Tibial artery (tissue), 4 donors: ENCODE results near the gene KRTAP10-2.

Source experiments
- DNase-seq, 2 donors: peaks; one replicate each; pipeline ENCODE4 v3.0.0-alpha.2; 2019
- H3K27ac ChIP-seq, 2 donors: fragments of 200-600 bp; sonication (generic) in 1 of 2; 1 replicate in 1 of 2; 2 replicates in 1 of 2; pipeline ENCODE4 v1.5.1; 2018 to 2019; ENCODE audit warnings: mild to moderate bottlenecking in 1 of 2
- H3K27me3 ChIP-seq, 2 donors: fragments of 200-600 bp; sonication (generic) in 1 of 2; one replicate each; pipeline versions ENCODE4 v1.5.1 to v1.6.0; 2016 to 2019
- H3K36me3 ChIP-seq, 3 donors: fragments of 200-600 bp; sonication (generic) in 2 of 3; one replicate each; pipeline ENCODE4 v1.5.1; 2016 to 2019; ENCODE audit warnings: mild to moderate bottlenecking in 2 of 3
- H3K4me1 ChIP-seq, 4 donors: fragments of 200-600 bp; sonication (generic) in 2 of 4; 1 replicate in 3 of 4; 2 replicates in 1 of 4; pipeline ENCODE4 v1.5.1; 2016 to 2019
- H3K4me3 ChIP-seq, 2 donors: fragments of 200-600 bp; sonication (generic) in 1 of 2; 1 replicate in 1 of 2; 2 replicates in 1 of 2; pipeline ENCODE4 v1.5.1; 2018 to 2019; ENCODE audit warnings: mild to moderate bottlenecking in 2 of 2
- H3K9me3 ChIP-seq, 3 donors: fragments of 200-600 bp; sonication (generic) in 1 of 3; one replicate each; pipeline ENCODE4 v1.5.1; 2016 to 2019
- intact Hi-C: fragments of 100-400 bp; cut with DNase I; formaldehyde crosslinking; loops from one replicate; pipeline ENCODE4 v1.15.0; 2023; ENCODE audit warnings: low total_unique reads
- TF ChIP-seq, protein P1 (sequence below), 2 experiments: fragments of 200-600 bp in 1 of 2; fragments of 450-650 bp in 1 of 2; IDR thresholded peaks; one replicate each; pipeline ENCODE4 v1.5.1; 2017 to 2019; ENCODE audit warnings: antibody characterized with exemption in 2 of 2, mild to moderate bottlenecking in 1 of 2, moderate library complexity in 1 of 2

Gene KRTAP10-2

DNA sequence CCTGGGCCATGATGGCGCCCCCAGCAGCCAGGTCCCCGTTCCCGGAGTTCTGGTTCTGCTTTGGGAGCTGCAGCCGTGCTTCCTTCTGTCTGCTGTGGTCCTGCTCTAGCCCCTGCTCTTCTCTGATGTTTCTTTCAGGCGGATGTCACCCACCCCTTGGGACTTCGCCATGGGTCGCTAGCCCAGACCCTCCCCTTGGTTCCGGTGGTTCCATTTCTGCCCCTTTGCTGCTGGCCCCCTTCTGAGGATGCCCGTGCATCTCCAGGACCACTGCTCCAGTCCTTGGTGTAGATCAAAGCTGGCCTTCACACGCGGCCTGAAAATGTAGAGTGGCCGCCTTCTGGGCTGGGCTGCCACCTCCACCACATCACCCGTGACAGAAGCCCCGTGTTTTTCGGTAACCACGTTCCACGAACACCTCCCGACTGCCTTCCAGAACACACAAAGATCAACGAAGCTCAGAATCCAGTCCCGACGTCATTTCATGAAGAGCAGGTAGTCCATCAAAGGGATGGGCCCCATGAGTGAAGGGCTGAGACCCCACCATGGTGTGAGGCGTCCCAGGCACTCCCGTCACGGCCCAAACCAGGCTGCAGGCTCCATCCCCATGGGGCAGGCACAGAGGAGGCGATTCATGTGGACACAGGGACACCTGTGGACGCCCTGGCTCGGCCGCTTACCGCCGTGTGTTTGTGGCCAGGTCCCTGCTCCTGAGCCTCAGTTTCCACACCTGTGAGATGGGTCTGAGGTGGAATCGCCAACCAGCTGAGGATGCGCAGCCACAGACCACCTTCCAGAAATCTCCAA, 35.7 kb downstream of the KRTAP10-2 start:
- Histone ChIP-seq H3K27me3 (peaks cover 0 to 21% of the 10 kb centered on the region in 2 donors), H3K27ac (no peak overlapping the region), H3K4me3 (no peak overlapping the region), H3K36me3 (no peaks in the 10 kb centered on the region), H3K4me1 (peaks cover 0 to 2% (median under 1%) of the 10 kb centered on the region in 4 donors), H3K9me3 (no peaks in the 10 kb centered on the region)
- TF ChIP-seq, protein P1, sequence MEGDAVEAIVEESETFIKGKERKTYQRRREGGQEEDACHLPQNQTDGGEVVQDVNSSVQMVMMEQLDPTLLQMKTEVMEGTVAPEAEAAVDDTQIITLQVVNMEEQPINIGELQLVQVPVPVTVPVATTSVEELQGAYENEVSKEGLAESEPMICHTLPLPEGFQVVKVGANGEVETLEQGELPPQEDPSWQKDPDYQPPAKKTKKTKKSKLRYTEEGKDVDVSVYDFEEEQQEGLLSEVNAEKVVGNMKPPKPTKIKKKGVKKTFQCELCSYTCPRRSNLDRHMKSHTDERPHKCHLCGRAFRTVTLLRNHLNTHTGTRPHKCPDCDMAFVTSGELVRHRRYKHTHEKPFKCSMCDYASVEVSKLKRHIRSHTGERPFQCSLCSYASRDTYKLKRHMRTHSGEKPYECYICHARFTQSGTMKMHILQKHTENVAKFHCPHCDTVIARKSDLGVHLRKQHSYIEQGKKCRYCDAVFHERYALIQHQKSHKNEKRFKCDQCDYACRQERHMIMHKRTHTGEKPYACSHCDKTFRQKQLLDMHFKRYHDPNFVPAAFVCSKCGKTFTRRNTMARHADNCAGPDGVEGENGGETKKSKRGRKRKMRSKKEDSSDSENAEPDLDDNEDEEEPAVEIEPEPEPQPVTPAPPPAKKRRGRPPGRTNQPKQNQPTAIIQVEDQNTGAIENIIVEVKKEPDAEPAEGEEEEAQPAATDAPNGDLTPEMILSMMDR (IDR thresholded peaks at IDR 0.05): no peak
- intact Hi-C loops: no loop called here
- DNase-seq: no peak

DNA sequence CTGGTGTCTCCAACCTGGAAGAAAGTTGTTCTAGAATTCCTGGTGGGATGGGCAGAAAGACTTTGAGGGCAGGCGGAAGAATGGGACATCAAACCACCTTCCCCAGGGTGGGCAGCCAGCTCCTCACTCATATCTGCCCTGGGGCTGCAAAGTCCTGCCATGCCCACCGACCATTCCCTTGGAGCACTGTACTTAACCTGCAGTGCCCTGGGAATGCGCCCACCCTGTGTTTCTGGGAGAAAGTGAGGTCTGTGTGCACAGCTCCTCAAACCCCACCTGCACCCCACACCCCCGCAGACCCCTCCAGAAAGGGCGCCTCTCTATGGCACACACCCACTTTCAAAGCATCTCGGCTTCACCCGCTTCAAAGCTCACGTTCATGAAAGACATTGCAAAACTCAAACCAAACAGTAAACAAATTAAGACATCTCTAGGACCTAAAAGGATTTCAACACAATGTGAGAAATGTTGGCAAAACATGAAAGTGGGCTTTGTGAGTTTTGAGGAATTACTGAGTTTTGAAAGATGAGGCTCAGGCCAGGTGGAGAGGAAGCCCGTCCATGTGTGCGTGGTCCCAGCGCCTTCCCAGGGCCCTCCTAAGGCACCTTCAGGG, 36.5 kb downstream of the KRTAP10-2 start:
- DNase-seq: no peak
- Histone ChIP-seq H3K36me3 (no peaks in the 10 kb centered on the region), H3K9me3 (no peaks in the 10 kb centered on the region), H3K27ac (no peak overlapping the region), H3K27me3 (peaks cover 0 to 21% of the 10 kb centered on the region in 2 donors), H3K4me1 (peaks cover 0 to 5% (median 2%) of the 10 kb centered on the region in 4 donors), H3K4me3 (no peak overlapping the region)
- intact Hi-C loops: no loop called here
- TF ChIP-seq, protein P1 (IDR thresholded peaks at IDR 0.05): no peak

DNA sequence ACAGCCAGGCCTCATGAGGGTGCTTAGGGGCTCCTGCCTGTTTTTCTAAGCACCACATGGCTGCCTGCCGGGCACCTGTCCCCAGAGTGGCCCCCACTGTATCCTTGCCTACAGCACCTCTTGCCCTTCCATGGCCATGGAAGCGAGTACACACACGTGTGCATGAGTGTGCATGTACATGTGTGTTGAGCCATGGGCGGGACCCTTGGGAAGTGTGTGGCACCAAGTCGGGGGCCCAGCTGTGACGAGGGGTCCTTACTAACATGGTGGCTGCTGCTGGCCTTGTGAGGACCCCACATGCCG, 37.1 kb downstream of the KRTAP10-2 start:
- intact Hi-C loops: no loop called here
- no peak overlapping the region for H3K4me3 ChIP-seq
- peaks cover 0 to 5% (median 2%) of the 10 kb centered on the region in 4 donors for H3K4me1 ChIP-seq
- no peaks in the 10 kb centered on the region for H3K9me3 ChIP-seq
- peaks cover 0 to 27% of the 10 kb centered on the region in 2 donors for H3K27me3 ChIP-seq
- no peak overlapping the region for H3K27ac ChIP-seq
- H3K36me3 ChIP-seq: no peaks in the 10 kb centered on the region
- TF ChIP-seq, protein P1 (IDR thresholded peaks at IDR 0.05): no peak
- no peak for DNase-seq

DNA sequence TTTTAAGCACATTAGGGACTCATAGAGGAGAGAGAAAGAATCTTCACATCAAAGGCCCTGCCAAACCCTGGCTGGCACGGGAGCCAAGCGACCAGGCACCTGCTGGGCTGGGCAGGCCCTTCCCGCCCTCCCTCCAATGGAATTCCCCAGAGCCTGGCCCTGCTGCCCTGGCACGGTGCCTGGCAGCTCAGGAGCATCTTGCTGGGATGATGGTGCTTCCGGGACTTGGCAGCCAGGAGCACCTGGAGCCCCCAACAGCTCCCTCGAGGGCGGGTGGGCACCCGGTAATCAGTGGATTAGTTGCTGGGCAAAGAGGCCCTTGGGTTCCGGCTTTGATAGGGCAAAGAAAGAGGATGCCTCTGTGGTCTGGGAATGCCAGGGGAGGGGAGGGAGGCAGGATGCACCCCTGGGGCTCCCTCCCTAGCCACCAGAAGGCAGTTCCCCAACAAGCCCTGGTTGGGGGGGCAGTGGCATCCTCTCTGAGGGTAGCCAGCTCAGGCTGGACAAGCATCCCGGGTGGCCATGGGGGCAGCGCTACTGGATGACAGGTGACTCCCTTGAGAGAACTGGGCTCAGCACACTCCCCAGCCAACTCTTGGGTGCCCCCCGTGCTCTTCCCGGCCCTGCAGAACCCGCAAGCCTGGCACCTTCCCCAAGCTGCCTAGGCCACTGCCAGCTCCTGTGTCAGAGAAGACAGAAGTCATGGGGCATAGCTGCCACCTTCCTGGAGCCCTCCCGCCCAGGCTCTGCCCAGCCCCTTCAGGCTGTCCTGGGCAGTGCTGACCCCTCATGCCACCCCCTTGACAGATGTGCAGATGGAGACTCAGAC, 37.7 kb downstream of the KRTAP10-2 start:
- peaks cover 0 to 5% (median 2%) of the 10 kb centered on the region in 4 donors for H3K4me1 ChIP-seq
- peaks cover 0 to 33% of the 10 kb centered on the region in 2 donors for H3K27me3 ChIP-seq
- H3K36me3 ChIP-seq: no peaks in the 10 kb centered on the region
- intact Hi-C loops: no loop called here
- DNase-seq: no peak
- H3K4me3 ChIP-seq: no peak overlapping the region
- TF ChIP-seq, protein P1 (IDR thresholded peaks at IDR 0.05): no peak
- H3K27ac ChIP-seq: no peak overlapping the region
- H3K9me3 ChIP-seq: no peaks in the 10 kb centered on the region

DNA sequence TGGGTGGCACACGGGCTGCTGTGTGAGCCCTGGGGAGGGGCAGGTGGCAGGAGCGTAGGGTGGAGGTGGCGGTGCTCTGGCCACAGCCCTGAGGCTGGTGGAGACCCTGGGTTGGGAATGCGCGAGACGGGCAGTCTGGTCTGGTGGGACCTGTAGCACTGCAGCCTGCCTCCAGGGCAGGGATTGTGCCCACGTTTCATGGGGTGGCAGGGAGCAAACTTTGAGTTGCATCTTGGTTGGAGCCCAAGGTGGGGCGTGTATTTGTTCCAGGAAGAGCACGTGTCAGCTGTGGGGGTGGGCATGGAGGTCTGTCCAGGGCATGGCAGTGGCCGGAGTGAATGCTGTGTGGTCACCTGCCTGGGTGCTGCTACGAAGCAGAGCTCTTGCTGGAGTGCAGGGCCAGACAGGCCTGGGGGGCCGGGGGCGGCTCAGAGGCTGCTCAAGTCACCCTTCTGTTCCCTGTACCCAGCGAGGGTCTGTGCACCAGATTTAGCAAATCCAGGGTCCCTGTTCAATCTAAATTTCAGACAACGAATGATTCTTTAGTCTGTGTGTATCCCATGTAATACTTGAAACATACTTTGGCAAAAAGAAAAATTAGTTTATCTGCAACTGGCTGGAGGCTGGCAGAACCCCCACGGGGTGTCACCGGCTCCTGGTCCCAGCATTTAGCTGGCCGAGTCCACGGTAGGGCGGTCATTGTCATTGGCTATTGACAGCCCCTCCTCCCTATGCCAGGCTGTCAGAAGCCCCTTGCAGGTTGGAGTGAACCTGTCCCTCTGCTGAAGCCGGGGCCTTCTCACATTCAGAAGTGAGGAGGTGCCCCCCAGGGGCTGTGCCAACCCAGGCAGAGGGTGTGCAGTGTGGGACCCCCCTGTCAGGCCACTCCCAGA, 38.6 kb downstream of the KRTAP10-2 start:
- TF ChIP-seq, protein P1 (IDR thresholded peaks at IDR 0.05): no peak
- no peaks in the 10 kb centered on the region for H3K36me3 ChIP-seq
- DNase-seq: no peak

More for the DNA sequence above, 38.6 kb downstream of the KRTAP10-2 start:
- Histone ChIP-seq H3K4me1 (peaks cover 0 to 5% (median 2%) of the 10 kb centered on the region in 4 donors), H3K27ac (no peak overlapping the region), H3K4me3 (no peak overlapping the region), H3K9me3 (no peaks in the 10 kb centered on the region), H3K27me3 (peaks cover 0 to 41% of the 10 kb centered on the region in 2 donors)
- intact Hi-C loops: no loop called here
